Stimulated activated naive CD8-positive, alpha-beta T cell treated with anti-CD3 and anti-CD28 coated beads, Interleukin-15, Interleukin-2, amounts not matched to agents 100 ng/mL and 50 ng/mL, for 24 hours (primary cell): Measurements from ENCODE around the gene CTAG2.
"Not testable (repeated sequence)": the region's sequence is repeated elsewhere in the genome, so short reads cannot be mapped to it uniquely, and the experiment has no call there.

ENCODE experiments used
- H3K27ac Mint-ChIP-seq: one replicate; pipeline ENCODE4 v1.8.0; 2021; ENCODE audit warnings: mild to moderate bottlenecking, mixed read lengths
- H3K27me3 Mint-ChIP-seq: one replicate; pipeline ENCODE4 v1.8.0; 2021; ENCODE audit warnings: mixed read lengths
- H3K36me3 Mint-ChIP-seq: one replicate; pipeline ENCODE4 v1.8.0; 2021; ENCODE audit warnings: low read depth, mixed read lengths
- H3K4me1 Mint-ChIP-seq: one replicate; pipeline ENCODE4 v1.8.0; 2021; ENCODE audit warnings: low read depth, mixed read lengths
- H3K4me3 Mint-ChIP-seq: one replicate; pipeline ENCODE4 v1.8.0; 2021; ENCODE audit warnings: mild to moderate bottlenecking, mixed read lengths
- H3K9me3 Mint-ChIP-seq: one replicate; pipeline ENCODE4 v1.8.0; 2021; ENCODE audit warnings: mixed read lengths

Gene CTAG2

DNA sequence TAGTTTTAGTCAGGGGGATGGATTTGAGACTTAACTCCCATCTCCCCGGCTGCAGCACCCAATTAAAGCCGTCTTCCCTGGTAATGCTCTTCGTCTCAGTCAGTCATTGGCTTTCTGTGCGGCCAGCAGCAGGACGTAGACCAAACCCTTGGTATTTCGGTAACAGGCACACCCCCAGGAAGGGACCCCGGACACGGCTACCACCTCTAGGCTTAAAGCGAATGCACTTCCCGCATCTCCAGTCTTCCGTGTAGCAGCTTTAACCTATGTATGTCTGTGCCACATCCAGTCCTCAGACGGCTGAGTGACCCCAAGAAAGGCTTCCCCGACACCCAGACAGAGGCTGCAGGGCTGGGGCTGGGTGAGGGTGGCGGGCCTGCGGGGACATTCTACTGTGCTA lies 1.5 kb upstream of the CTAG2 start:
- H3K27me3 Mint-ChIP-seq: no peaks in the 10 kb centered on the region
- H3K27ac Mint-ChIP-seq: no peak overlapping the region
- no peaks in the 10 kb centered on the region for H3K9me3 Mint-ChIP-seq
- no peak overlapping the region for H3K4me3 Mint-ChIP-seq
- no peaks in the 10 kb centered on the region for H3K4me1 Mint-ChIP-seq
- no peaks in the 10 kb centered on the region for H3K36me3 Mint-ChIP-seq

DNA sequence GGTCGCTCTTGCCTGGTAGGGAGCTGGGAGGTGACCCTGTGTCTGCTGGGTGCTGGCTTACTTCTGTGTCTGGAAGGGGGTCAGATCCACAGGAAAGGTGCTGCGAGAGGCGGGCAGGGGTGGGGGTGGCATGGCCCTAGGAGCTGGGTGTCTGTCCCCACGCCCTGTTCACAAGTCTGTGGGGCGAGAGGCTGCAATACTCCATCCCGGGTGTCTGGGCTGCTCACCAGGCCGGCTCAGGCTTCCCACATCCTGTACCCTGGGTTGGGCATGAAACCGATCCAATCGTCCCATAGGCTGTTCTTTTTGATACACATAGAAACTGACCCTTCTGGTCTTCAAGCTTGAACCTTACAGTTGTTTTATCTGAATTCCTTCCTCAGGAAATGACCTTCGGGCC lies 993 bp upstream of the CTAG2 start:
- H3K36me3 Mint-ChIP-seq: no peaks in the 10 kb centered on the region
- no peaks in the 10 kb centered on the region for H3K9me3 Mint-ChIP-seq
- no peaks in the 10 kb centered on the region for H3K27me3 Mint-ChIP-seq
- no peak overlapping the region for H3K27ac Mint-ChIP-seq
- H3K4me1 Mint-ChIP-seq: no peaks in the 10 kb centered on the region
- H3K4me3 Mint-ChIP-seq: no peak overlapping the region

DNA sequence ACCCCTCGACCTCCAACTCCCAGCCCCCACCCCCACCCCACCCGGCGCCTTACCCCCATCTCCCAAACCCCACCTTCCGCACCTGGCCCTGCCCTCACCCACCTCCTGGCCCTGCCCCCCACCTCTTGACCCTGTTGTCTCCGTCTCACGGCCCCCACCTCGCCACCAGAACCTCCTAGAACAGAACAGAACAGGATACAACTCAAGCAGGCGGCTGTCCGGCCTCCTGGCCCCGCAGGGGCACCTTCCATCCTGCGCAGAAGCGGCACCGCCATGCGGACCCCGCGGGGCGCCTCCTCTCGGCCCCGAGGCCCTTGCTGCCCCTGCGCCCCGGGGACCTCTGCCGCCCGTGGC lies 354 bp downstream of the CTAG2 start:
- no peaks in the 10 kb centered on the region for H3K27me3 Mint-ChIP-seq

DNA sequence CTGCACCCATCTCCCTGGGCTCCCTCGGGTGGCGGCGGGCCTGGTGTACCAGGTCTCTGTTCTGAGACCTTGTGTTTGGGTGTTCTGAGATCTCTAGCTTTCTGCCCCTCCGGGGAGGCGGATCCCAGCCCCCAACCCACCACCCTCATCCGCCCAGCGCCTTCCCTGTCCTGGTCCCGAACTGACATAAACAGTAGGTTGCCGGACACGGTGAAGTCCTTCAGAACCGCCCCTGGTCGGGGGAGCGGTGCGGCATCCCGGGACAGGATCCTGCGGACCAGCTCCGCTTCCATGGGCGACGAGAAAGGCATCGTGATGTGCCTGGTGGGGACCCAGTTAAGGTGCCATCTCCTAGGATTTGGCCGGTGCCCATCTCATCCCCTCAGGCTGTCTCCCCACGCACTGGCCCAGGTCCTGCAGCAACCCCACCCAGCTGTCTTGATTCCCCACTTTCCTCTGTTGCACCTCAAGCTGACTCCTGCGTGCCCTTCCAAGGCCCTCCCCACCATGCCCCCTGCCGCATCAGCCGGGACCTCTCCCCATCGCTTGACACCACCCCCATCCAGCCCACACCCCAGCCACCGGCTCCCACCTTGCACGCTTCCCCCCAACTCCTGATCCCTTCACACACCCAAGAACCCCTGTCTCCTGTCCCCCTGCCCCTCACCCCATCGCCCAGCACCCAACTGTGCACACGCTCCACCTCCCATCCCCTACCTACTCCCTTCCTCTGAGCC lies 900 bp downstream of the CTAG2 start:
- Mint-ChIP-seq H3K36me3 (no peaks in the 10 kb centered on the region), H3K27ac (no peak overlapping the region), H3K27me3 (no peaks in the 10 kb centered on the region), H3K9me3 (no peaks in the 10 kb centered on the region), H3K4me3 (no peak overlapping the region), H3K4me1 (no peaks in the 10 kb centered on the region)

More for the DNA sequence above, 354 bp downstream of the CTAG2 start:
- H3K27ac Mint-ChIP-seq: no peak overlapping the region
- H3K9me3 Mint-ChIP-seq: no peaks in the 10 kb centered on the region
- no peaks in the 10 kb centered on the region for H3K4me1 Mint-ChIP-seq
- H3K36me3 Mint-ChIP-seq: no peaks in the 10 kb centered on the region
- no peak overlapping the region for H3K4me3 Mint-ChIP-seq

DNA sequence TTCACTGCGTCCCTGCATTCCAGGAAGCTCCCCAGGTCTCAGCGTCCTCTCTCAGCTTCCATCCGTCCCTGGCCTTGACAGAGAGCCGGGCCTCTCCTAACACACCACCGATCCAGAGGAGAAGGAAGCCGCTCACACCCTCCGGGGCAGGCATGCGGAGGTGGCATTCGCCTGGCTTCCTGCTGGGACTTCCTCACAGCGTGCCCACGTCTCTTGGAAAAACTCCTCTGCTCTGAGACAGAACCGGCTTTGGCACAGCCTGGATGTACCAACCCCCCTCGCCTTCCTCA lies 3.2 kb downstream of the CTAG2 start:
- Mint-ChIP-seq H3K27me3 (no peaks in the 10 kb centered on the region), H3K27ac (no peak overlapping the region), H3K4me3 (no peak overlapping the region), H3K36me3 (no peaks in the 10 kb centered on the region), H3K9me3 (no peaks in the 10 kb centered on the region), H3K4me1 (no peaks in the 10 kb centered on the region)

DNA sequence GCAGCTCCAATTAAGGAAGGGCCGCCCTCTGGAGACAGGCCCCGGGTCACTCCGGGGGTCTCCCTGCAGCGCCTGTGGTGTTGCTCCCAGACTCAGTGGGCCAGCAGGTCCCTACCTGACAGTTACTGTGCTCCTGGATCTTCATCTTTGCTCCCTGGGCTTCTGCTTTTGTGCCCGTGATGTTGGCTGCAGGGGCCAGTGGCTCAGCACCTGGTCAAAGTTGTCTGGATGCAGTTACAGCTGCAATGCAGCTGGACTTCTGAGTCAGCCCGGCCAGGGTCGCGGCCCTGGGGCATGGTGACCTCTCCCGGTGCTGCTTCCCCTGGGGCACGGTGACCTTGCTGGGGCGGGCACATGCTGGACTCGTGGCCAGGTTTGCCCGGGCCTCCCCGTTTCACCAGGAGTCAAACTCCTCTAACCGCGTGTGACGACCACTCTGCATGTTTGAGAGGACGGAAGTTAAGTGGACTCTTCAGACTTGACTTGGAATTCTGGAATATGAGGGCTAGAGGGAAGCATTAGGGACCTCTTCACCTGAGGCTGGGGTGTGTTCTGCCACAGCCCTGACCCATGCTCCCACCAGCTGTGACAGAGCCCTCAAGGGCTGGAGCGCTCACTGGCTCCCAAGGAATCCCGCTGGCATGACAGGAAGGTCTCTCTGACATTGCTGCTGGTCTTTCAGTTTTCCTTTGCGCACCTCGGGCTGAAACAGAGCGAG lies 3.7 kb downstream of the CTAG2 start:
- no peaks in the 10 kb centered on the region for H3K36me3 Mint-ChIP-seq
- no peaks in the 10 kb centered on the region for H3K27me3 Mint-ChIP-seq
- no peak overlapping the region for H3K4me3 Mint-ChIP-seq
- no peaks in the 10 kb centered on the region for H3K4me1 Mint-ChIP-seq
- no peaks in the 10 kb centered on the region for H3K9me3 Mint-ChIP-seq
- H3K27ac Mint-ChIP-seq: no peak overlapping the region

DNA sequence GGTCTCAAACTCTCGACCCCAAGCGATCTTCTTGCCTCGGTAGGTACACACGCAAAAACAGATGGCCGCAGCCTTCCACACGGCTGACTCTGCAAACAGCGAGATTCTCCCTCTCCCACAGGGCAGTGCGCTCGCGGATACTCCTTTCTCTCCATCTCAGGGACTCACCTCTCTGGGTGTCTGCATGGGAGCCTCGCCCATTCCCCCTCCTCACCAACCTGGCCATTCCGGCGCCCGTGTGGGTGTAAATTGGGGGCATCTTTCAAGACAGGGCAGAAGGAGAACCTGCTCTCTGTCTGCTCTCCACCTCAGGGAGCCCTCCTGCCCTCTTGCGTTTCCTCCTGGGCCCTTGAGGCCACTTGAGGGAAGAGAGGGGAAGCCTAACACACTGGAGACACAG lies 4.4 kb downstream of the CTAG2 start:
- Mint-ChIP-seq H3K4me3 (no peak overlapping the region), H3K27ac (no peak overlapping the region), H3K36me3 (no peaks in the 10 kb centered on the region), H3K27me3 (no peaks in the 10 kb centered on the region), H3K9me3 (no peaks in the 10 kb centered on the region), H3K4me1 (no peaks in the 10 kb centered on the region)

DNA sequence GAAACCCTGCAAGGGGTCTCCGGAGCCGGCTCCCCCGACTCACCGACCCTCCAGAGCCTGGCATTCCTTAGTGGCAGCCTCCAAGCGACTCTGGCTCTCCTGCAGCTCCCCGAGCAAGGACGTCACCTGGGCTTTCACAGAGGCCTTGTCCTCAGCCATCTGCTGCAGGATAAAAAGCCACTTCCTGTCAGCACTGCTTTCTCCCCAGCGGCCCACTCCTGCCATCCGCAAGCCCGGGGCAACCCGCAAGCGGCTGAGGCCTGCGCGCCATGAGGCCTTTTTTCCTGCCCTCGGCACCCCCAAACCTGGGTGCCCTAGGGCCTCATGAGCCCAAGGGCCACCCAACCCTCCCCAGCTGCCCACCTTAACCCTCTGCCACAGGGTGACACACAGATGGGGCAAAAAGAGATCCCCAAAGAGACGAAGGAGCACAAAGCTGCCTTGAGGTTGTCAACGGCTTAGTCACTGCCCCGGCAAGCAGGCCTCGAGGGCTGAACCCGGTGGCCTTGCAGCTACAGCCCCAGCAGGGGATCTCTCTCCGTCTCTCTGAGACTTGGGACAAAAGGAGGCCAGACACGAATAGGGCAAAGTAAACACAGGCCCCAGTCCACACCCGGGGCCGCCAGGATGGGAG lies 7.5 kb downstream of the CTAG2 start:
- H3K36me3 Mint-ChIP-seq, H3K27ac Mint-ChIP-seq, H3K4me3 Mint-ChIP-seq, H3K27me3 Mint-ChIP-seq, H3K4me1 Mint-ChIP-seq, H3K9me3 Mint-ChIP-seq: not testable (repeated sequence)

DNA sequence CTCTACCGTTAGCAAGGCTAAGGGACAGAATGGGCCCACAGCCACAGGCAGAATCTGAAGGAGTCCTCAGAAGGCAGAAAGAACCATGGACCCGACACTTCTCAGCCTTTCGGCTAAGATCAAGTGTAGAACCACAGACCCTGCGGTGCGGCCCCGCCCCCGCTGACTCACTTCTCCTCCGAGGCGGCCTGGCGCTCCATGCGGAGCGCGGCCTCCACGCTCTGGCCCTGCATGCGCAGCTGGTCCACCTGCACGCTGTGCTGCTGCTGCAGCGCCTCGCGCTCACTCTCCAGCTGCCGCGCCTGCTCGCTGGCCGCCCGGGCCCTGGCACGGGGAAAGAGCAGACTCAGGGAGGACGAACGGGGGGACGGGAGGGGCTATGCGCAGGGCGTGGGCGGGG lies 9.7 kb downstream of the CTAG2 start:
- H3K4me1 Mint-ChIP-seq, H3K9me3 Mint-ChIP-seq, H3K27ac Mint-ChIP-seq, H3K4me3 Mint-ChIP-seq, H3K27me3 Mint-ChIP-seq, H3K36me3 Mint-ChIP-seq: not testable (repeated sequence)

DNA sequence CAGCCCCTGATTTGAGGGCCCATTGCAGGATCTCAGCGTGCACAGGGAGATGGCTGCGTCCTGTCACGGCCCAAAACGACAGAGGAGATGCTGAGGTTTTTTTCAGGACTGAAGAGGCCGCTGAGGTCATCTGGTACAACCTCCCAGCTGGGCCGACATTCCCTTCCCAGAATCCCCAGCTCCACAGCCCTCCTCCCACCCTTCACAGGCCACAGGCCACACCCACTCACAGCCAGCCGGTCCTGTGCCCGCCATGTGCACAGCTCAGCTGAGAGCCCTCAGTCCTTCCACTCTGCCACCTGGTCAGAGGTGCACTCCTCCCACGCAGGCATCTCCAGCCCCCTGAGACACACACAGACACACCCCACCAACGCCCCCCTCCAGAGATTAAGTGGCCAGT lies 11.6 kb downstream of the CTAG2 start:
- H3K9me3 Mint-ChIP-seq, H3K27me3 Mint-ChIP-seq, H3K4me3 Mint-ChIP-seq, H3K27ac Mint-ChIP-seq, H3K4me1 Mint-ChIP-seq, H3K36me3 Mint-ChIP-seq: not testable (repeated sequence)

DNA sequence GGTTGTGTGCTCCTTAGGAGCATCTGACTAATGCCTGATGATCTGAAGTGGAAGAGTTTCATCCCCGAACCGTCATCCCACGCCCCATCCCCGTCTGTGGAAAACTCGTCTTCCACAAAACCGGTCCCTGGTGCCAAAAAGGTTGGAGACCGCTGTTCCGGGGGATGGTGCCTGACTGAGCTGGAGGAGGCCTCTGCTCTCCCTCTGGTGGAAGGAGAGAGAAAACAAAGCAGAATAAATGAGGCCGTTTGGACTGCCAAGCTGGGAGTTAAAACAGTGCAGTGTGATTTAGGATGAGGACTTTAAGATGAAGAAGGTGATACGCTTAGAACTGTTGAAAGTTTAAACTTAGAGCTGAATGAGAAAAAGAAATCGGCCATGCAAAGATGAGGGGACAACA lies 19.7 kb downstream of the CTAG2 start:
- not testable (repeated sequence) for H3K27me3 Mint-ChIP-seq, H3K4me1 Mint-ChIP-seq, H3K4me3 Mint-ChIP-seq, H3K36me3 Mint-ChIP-seq, H3K27ac Mint-ChIP-seq, H3K9me3 Mint-ChIP-seq

DNA sequence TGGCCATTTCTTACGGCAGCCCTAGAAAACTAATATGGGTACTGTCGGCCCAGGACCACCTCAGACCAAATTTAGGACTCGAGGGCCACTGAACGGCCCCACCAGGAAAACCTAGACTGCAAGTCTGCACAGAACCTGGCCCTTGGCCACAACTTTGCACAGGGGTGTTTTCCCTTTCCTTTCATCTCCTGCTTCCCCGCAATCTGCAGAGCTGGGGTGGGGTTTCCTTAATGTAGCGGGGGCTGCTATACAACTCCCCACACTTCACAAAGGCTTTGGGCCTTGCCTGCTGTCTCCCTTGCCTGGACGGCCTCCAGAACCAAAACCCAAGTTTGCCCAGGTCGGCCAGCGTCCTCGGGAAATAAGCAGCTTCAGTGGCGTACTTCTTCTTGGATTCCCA lies 22.4 kb downstream of the CTAG2 start:
- H3K4me3 Mint-ChIP-seq, H3K9me3 Mint-ChIP-seq, H3K4me1 Mint-ChIP-seq, H3K27ac Mint-ChIP-seq, H3K27me3 Mint-ChIP-seq, H3K36me3 Mint-ChIP-seq: not testable (repeated sequence)

DNA sequence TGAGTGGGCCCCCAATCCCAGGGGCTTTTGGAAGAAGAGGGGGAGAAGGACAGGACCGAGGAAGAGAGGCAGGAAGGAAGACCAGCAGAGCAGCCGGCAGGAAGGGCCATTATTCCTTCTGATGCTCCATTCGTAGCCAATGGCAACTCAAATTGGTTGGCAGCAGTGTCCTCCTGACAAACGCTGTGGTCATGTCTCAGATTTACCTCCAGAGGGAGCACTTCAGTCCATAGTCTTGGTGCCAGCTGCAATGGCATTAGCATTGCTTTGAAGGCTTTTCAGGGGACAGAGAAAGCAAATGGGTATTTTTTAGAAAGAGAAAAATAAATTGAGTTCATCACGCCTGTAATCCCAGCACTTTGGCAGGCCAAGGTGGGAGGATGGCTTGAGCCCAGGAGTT lies 24.4 kb downstream of the CTAG2 start:
- not testable (repeated sequence) for H3K4me1 Mint-ChIP-seq, H3K4me3 Mint-ChIP-seq, H3K27ac Mint-ChIP-seq, H3K36me3 Mint-ChIP-seq, H3K27me3 Mint-ChIP-seq, H3K9me3 Mint-ChIP-seq

DNA sequence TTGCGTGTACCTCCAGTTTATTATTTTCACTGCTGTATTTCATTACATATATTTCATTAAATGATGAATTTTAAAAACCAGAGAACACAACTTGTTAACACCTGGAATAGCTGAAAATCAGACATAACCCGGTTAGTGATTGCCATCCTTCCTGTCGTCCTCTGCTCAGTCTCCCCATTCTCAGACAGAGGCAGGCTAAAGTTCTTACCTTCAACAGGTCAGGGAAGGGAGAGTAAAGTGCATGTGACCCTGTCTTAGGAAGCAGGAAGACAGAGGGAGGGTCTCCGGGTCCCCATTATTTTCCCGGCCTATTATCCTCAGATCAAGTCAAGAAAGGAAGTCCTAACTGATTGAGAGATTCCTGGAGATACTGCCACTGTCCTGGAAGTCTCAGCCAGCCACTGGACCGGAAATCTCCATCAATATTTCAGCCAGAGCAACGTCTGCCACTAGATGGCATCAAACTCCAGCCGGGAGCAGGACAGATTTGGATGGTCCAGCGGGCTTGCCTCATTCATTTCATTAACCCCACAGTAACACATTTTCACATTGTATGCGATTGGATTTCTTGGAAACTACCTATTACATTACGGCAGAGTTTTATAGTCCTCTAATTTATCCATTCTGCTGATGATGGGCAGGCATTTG lies 32.5 kb downstream of the CTAG2 start:
- not testable (repeated sequence) for H3K27ac Mint-ChIP-seq, H3K4me1 Mint-ChIP-seq, H3K27me3 Mint-ChIP-seq, H3K36me3 Mint-ChIP-seq, H3K9me3 Mint-ChIP-seq, H3K4me3 Mint-ChIP-seq

DNA sequence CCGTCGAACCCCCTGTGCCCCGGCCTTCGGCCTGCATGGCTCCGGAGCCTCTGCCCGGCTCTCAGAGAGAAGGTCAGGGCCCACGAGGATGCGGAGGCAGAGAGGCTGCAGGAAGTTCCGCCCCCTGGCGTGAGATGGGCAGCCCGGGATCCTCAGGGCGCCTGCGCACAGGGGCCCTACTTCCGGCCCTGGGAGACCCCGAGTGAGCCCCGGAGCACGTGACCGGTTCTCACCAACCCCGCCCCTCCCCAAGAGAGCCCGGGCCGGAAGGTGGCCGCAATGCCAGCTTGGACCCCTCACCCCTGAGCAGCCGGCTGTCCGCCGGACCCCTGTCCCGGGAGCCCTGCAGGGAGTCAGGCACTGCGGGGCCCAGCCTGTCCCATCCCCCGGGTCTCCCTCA lies 34.2 kb downstream of the CTAG2 start, which contains the start of gene CTAG1B:
Gene CTAG1B, minus strand, starts transcription at position 101 of the 400 bp plus-strand sequence. Its CDS starts 64 bp downstream, at position 37.
- not testable (repeated sequence) for H3K4me3 Mint-ChIP-seq, H3K4me1 Mint-ChIP-seq, H3K36me3 Mint-ChIP-seq, H3K27ac Mint-ChIP-seq, H3K27me3 Mint-ChIP-seq, H3K9me3 Mint-ChIP-seq
